Nephron progenitor cell (in vitro differentiated cells): Measurements from ENCODE around the gene ATP9A.

Source experiments
- DNase-seq: peaks from one replicate; pipeline ENCODE4 v3.0.0; 2021
- H3K27ac Mint-ChIP-seq: 2 replicates; pipeline ENCODE4 v1.8.0; 2021; ENCODE audit warnings: mild to moderate bottlenecking, moderate library complexity, mixed read lengths
- H3K27me3 Mint-ChIP-seq: 2 replicates; pipeline ENCODE4 v1.8.0; 2021; ENCODE audit warnings: mild to moderate bottlenecking, low read depth, mixed read lengths; ENCODE audit not compliant: poor library complexity
- H3K36me3 Mint-ChIP-seq: 2 replicates; pipeline ENCODE4 v1.8.0; 2021; ENCODE audit warnings: low read depth, mixed read lengths
- H3K4me1 Mint-ChIP-seq: 2 replicates; pipeline ENCODE4 v1.8.0; 2021; ENCODE audit warnings: mixed read lengths
- H3K4me3 Mint-ChIP-seq: 2 replicates; pipeline ENCODE4 v1.8.0; 2021; ENCODE audit warnings: mild to moderate bottlenecking, moderate library complexity, mixed read lengths
- H3K9me3 Mint-ChIP-seq: 2 replicates; pipeline ENCODE4 v1.8.0; 2021; ENCODE audit warnings: mild to moderate bottlenecking, moderate library complexity, mixed read lengths
- CTCF ChIP-seq: fragments of 200-600 bp; sonication (generic); IDR thresholded peaks from 2 replicates; pipeline ENCODE4 v1.5.0; 2021; ENCODE audit warnings: antibody characterized with exemption

Gene ATP9A

DNA sequence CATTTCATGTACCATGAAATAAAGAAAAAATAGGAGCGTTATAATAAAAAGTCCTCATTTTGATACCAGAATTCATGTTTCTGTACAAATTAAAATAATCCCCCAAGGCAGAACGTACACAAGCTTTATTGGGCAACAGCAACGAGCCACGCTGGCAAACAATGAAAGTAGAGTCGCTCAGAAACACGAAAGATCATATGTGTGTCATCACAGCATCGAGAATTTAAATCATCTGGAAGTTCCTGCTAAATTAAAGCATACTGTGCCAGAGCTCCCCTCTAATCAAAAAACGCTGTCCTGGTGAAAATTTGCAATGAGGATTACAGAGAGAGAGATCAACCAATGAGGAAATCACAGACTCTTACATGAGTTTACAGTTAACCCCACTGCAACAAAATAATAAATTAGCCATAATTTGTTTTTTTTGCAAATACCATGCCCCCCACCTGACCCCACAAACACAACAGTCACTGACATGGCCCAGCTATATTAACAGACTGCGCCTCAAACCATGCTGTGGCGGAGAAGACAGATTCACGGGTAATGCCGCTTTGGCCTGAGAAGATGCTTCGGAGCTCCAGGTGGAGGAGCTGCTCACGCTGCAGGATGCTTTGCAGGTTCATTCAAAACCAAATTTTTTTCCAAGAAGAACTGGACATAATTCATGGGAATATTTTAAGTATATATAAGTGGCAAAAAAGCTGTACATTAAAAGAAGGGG is 171.4 kb downstream of the ATP9A start:
- Mint-ChIP-seq H3K27ac (no peak overlapping the region), H3K36me3 (peaks cover 35% of the 10 kb centered on the region)

DNA sequence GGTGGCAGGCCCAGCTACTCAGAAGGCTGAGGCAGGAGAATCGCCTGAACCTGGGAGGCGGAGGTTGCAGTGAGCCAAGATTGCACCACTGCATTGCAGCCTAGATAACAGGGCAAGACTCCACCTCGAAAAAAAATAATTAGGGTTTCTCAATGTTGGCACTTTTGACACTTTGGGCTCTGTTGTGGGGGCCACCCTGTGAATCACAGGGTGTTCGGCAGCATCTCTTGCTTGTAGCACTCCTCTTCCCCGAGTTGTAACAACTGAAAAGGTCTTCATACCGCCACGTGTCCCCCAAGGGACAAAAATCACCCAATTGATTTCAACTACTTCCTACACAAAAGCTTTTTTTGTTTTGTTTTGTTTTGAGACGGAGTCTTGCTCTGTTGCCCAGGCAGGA is 172.4 kb downstream of the ATP9A start:
- Mint-ChIP-seq H3K4me3 (no peak overlapping the region), H3K4me1 (peaks cover 53% of the 10 kb centered on the region)

More for the DNA sequence above, 171.4 kb downstream of the ATP9A start:
- Mint-ChIP-seq H3K27me3 (peaks cover 23% of the 10 kb centered on the region), H3K4me3 (no peak overlapping the region), H3K4me1 (peaks cover 62% of the 10 kb centered on the region), H3K9me3 (no peaks in the 10 kb centered on the region)
- no peak for DNase-seq
- TF ChIP-seq CTCF, result no peak

DNA sequence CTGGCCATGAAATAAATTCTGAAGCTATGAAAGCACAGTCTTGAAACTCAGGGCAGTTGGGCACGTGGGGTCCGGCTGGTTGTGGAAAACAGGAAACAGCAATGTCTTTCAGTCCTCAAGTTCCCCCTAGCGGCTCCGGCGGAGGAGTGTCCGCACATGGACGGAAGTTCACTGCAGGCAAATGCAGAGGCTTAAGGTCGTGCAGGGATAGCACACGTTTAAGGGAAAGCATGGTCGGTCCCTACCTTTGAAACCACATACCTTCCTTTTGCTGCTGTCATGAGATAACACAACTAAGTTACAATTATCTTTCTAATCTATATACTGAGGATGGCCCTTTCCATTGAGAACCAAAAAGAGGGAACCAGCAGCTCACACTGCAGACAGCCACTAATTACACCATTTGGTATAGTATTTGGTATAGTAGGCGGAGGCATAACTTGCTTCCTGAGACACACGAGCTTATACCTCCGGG is 173.1 kb downstream of the ATP9A start:
- no peaks in the 10 kb centered on the region for H3K9me3 Mint-ChIP-seq
- peak; percentile 79 for TF ChIP-seq CTCF

More for the DNA sequence above, 172.4 kb downstream of the ATP9A start:
- Mint-ChIP-seq H3K27me3 (peaks cover 23% of the 10 kb centered on the region), H3K36me3 (peaks cover 30% of the 10 kb centered on the region), H3K27ac (no peak overlapping the region), H3K9me3 (no peaks in the 10 kb centered on the region)
- no peak for TF ChIP-seq CTCF
- no peak for DNase-seq

GRCh38 chr20:51594236-51595057 is 173.7 kb downstream of the ATP9A start:
- no peak for TF ChIP-seq CTCF
- Mint-ChIP-seq H3K4me1 (peaks cover 40% of the 10 kb centered on the region), H3K27me3 (peaks cover 19% of the 10 kb centered on the region), H3K27ac (no peak overlapping the region), H3K36me3 (peaks cover 17% of the 10 kb centered on the region), H3K4me3 (no peak overlapping the region), H3K9me3 (no peaks in the 10 kb centered on the region)
- no peak for DNase-seq

More for the DNA sequence above, 173.1 kb downstream of the ATP9A start:
- no peak overlapping the region for H3K27ac Mint-ChIP-seq
- H3K36me3 Mint-ChIP-seq, result peaks cover 24% of the 10 kb centered on the region
- H3K4me1 Mint-ChIP-seq, result peaks cover 47% of the 10 kb centered on the region
- peaks cover 23% of the 10 kb centered on the region for H3K27me3 Mint-ChIP-seq
- H3K4me3 Mint-ChIP-seq, result no peak overlapping the region
- DNase-seq, result peak; percentile 78

- Mint-ChIP-seq H3K27ac (no peak overlapping the region), H3K4me1 (peaks cover 31% of the 10 kb centered on the region), H3K4me3 (no peak overlapping the region), H3K36me3 (peaks cover 10% of the 10 kb centered on the region), H3K9me3 (no peaks in the 10 kb centered on the region), H3K27me3 (peaks cover 19% of the 10 kb centered on the region)
- TF ChIP-seq CTCF, result no peak
- DNase-seq, result no peak
Observed at GRCh38 chr20:51593584-51593983, 174.6 kb downstream of the ATP9A start.
